Fibroblast of the aortic adventitia (primary cell): ENCODE results near the gene SMCHD1. TPM values are rescaled to one million over a fixed set of nuclear protein-coding genes. Genes with fewer than 3 reads are reported as not detected.
"Not testable (repeated sequence)": the region's sequence is repeated elsewhere in the genome, so short reads cannot be mapped to it uniquely, and the experiment has no call there.

Source experiments
- DNase-seq: peaks from one replicate; pipeline ENCODE4 v3.0.0-alpha.2; 2010; ENCODE audit warnings: low read depth
- H3K4me3 ChIP-seq: 2 replicates; pipeline ENCODE4 v1.5.1; 2011; ENCODE audit warnings: low read depth, mild to moderate bottlenecking, control low read depth, low read length, moderate library complexity
- total RNA-seq: library from RNA; depleted of rRNA; stranded (reverse); fragments of >200 nt; gene quantifications from 2 replicates; pipeline ENCODE4 v1.2.3, GENCODE V29; 2012; ENCODE audit warnings: low replicate concordance
- TF ChIP-seq, protein P1 (sequence below): IDR thresholded peaks from 2 replicates; pipeline ENCODE4 v1.5.1; 2011; ENCODE audit warnings: mild to moderate bottlenecking, low read length, control low read depth, inconsistent platforms; ENCODE audit not compliant: insufficient read depth

Gene SMCHD1
- total RNA-seq, 1 donor, result 99.0 TPM

GRCh38 chr18:2805970-2806943 lies 150.7 kb downstream of the SMCHD1 start:
- no peak overlapping the region for H3K4me3 ChIP-seq
- peak; percentile 62 for DNase-seq
- TF ChIP-seq, protein P1, sequence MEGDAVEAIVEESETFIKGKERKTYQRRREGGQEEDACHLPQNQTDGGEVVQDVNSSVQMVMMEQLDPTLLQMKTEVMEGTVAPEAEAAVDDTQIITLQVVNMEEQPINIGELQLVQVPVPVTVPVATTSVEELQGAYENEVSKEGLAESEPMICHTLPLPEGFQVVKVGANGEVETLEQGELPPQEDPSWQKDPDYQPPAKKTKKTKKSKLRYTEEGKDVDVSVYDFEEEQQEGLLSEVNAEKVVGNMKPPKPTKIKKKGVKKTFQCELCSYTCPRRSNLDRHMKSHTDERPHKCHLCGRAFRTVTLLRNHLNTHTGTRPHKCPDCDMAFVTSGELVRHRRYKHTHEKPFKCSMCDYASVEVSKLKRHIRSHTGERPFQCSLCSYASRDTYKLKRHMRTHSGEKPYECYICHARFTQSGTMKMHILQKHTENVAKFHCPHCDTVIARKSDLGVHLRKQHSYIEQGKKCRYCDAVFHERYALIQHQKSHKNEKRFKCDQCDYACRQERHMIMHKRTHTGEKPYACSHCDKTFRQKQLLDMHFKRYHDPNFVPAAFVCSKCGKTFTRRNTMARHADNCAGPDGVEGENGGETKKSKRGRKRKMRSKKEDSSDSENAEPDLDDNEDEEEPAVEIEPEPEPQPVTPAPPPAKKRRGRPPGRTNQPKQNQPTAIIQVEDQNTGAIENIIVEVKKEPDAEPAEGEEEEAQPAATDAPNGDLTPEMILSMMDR, result no peak

- DNase-seq, H3K4me3 ChIP-seq: not testable (repeated sequence)
These were observed 153.1 kb downstream of the SMCHD1 start for GRCh38 chr18:2808640-2809039.

DNA sequence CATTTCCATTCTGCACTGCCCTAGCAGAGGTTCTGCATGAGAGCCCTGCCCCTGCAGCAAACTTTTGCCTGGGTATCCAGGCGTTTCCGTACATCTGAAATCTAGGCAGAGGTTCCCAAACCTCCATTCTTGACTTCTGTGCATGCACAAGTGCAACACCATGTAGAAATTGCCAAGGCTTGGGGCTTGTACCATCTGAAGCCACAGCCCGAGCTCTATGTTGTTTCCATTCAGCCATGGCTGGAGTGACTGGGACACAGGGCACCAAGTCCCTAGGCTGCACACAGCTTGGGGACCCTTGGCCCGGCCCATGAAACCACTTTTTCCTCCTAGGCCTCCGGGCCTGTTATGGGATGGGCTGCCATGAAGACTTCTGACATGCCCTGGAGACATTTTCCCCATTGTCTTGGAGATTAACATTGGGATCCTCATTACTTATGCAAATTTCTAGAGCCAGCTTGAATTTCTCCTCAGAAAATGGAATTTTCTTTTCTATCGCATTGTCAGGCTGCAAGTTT lies 154.2 kb downstream of the SMCHD1 start:
- H3K4me3 ChIP-seq, DNase-seq: not testable (repeated sequence)

- H3K4me3 ChIP-seq, result no peak overlapping the region
- DNase-seq, result no peak
- TF ChIP-seq, protein P1, result no peak
These were observed 155.9 kb downstream of the SMCHD1 start for GRCh38 chr18:2811416-2811815.

- H3K4me3 ChIP-seq, result no peak overlapping the region
- TF ChIP-seq, protein P1, result no peak
- no peak for DNase-seq
These were observed 159.4 kb downstream of the SMCHD1 start for GRCh38 chr18:2814928-2815327.

- H3K4me3 ChIP-seq, result no peak overlapping the region
- DNase-seq, result no peak
These were observed 162.8 kb downstream of the SMCHD1 start for GRCh38 chr18:2818281-2818680.

DNA sequence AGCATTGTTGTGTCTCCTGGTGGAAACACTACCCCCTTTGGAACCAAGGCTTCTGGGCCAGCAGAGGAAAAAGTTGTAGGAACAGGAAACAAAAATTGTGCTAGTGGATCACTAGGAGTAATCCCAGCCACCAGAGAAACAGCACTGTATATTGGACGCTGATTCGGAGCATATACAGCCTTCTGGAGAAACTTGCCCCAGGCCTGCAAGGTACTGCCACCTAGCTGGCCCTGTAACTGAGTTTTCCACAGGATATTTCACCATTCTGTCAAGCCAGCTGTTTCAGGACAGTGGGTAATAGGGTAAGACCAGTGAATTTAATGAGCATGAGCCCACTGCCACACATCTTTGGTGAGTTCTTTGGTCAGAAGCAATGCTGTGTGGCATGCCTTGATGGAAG lies 166.2 kb downstream of the SMCHD1 start:
- no peak for DNase-seq
- TF ChIP-seq, protein P1, result no peak
- H3K4me3 ChIP-seq, result no peak overlapping the region

More at GRCh38 chr18:2818281-2818680, 162.8 kb downstream of the SMCHD1 start:
- TF ChIP-seq, protein P1, result no peak
